Right hindlimb (tissue), 1 donor: ENCODE results near the gene GLI2.
A peak's percentile ranks its signal among the peaks of the same experiment; 100 is the strongest.

Experiments
- DNase-seq: peaks from one replicate; pipeline ENCODE4 v3.0.0-alpha.2; 2018

GLI2 gene

DNA sequence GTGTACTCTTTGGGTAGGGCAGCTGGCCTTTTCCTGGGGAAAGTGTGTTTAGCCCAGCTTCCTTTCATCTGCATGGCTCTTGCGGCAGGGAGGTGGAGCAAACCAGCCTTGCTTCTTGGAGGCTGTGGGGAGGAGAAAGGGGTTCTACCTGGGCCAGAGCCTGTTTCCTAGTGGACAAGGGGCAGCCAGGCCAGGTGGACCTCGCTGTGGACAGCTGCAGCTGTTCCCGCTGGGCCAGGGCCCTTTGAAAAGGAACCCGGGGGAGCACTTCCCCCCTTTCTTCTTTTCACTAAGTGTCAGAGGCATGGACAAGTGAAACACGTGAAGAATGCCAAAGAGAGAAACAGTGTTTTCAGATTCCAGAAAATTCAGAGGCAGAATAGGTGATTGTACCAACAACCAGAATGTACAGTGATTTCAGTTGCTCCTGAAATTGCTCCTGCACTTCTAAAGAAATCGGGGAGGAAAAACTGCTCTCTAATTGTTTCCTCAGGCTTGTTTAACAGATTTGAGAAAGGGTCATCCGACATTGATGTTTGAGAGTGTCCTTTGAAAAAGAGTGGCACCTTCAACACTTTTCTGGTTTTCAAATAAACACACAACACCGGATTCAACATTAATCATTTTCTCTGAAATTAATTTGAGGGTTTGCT lies 3.9 kb downstream of the GLI2 start:
- DNase-seq: no peak

DNA sequence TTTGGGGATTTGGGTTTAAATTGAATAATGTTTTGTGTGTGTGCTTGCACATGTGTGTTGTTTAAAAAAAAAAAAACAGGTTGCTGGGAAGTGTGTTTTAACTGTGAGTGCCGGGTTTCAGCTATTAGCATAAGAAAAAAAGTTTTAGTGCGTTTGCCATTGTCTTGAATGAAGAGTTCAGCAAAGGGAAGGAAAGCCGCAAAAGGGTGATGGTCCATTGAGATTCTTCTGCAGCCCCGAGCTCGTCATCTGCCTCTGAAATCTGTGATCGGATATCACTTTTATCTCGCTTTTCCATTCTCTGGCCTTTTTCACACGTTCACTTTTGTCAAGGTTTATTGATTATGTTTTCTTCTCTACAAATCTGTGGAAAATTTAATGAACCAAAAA lies 4.7 kb downstream of the GLI2 start:
- DNase-seq: no peak

DNA sequence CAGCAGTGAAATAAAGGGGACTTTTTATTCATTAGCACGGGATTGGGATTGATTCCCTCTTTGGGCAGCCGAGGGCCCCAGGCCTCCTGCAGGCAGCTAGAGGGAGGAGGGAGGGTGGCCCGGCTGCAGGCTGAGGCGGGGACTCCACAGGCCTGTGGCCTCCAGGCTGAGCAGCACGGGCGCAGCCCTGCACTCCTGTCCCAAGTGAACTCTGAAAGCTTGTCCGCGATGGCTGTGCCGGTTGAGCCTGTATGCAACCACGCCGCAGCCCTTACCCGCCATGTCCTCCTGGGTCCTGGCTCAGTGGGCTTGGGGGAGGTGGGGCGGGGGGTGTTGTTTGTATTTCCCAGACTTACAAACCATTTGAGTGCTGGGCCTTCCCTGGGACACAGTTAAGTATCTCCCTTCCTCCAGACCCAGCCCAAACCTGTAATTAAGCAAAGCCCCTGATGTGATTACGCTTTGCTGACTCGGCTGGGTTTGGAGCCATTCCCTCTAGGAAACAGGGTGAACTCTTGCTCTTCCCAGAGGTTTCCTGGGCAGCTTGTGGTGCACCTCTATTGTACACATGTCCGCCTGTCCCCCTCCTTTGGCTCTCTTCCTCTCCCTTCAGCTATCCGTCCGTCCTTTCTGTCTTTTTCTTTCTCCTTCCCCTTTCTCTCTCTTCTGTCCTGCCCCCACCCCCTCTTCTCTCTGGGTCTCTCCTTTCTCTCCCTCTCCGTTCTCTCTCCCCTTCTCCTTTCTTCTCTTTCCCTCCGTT lies 5.3 kb downstream of the GLI2 start:
- peak; percentile 60 for DNase-seq

GRCh38 chr2:120741571-120742561 lies 6.2 kb downstream of the GLI2 start:
- peak; percentile 59 for DNase-seq

DNA sequence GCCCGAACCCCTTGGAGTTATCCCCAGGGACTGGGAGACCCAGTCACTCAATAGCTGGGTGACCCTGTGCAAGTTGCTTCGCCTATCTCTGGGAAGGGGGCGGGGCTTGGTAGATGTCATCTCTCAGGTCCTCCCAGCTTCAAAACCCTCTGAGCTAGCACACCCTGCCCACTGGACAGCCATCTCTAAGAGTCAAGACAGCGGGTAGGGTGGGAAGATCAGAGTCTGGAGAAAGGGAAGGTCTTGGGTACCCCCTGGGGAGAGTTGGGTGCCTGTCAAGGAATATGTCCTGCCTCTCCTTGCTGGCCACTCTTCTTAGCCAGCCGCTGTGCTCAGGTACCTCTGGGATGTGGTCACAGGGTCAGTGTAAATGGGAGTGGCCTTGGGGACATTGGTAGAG lies 8.0 kb downstream of the GLI2 start:
- no peak for DNase-seq

- DNase-seq: no peak
Measured at GRCh38 chr2:120744817-120745216, 9.1 kb downstream of the GLI2 start.

- DNase-seq: no peak
Measured at GRCh38 chr2:120745420-120746111, 9.9 kb downstream of the GLI2 start.

- no peak for DNase-seq
Measured at GRCh38 chr2:120746144-120746543, 10.5 kb downstream of the GLI2 start.

- DNase-seq: no peak
Measured at GRCh38 chr2:120747281-120747680, 11.6 kb downstream of the GLI2 start.

DNA sequence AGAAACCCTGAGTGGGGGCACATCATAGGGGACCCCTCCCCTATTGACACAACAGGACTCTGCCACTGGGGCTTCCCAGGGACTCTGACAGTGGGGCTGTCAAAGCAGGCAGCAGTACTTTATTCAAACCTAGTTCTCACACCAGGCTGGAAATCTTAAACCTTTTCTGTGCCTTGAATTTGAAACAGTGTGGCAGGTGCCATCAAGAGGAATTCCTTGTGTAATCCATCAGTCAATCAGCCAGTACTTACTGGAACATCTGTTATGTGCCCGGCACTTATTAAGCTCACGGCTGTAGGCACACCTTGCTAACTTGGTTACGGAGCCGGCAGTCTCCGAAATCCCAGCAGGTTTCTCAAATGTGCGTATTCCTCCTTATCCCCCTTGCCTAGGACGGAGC lies 12.0 kb downstream of the GLI2 start:
- DNase-seq: no peak

DNA sequence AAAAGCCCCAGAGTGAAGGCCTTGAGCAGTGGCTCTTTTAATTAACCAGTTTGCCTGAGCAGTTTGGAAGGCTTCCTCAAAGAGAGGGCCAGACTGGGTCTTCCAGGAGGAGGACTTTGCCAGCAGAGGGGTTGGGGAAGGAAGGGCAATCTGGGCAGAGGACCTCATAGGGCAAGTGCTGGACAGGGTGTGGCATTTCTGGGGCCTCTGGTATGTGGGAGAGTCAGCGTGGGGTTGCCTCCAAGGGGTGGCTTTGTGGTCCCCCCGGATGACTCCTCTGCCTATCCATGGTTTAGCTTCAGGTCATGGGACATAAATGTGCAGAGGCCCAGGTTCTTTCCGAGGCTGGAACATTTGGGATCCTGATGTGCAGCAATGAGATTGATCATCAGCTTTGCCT lies 12.6 kb downstream of the GLI2 start:
- no peak for DNase-seq

DNA sequence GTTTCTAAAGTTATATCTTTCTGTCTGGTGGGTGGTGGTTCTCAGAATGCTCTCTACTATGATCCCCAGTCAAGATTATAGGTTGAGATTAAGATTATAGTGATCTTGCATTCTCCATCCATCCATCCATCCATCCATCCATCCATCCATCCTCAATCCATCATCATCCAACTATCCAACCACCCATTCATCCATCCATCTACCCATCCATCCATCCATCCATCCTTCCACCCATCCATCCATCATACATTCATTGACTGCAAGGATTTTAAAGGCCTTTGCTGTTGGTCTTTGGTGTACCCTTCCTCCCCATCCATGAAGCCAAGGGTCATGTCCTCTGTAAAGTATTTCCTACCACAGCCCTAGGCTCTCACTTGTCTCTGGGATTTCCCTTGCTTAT lies 13.1 kb downstream of the GLI2 start:
- no peak for DNase-seq

DNA sequence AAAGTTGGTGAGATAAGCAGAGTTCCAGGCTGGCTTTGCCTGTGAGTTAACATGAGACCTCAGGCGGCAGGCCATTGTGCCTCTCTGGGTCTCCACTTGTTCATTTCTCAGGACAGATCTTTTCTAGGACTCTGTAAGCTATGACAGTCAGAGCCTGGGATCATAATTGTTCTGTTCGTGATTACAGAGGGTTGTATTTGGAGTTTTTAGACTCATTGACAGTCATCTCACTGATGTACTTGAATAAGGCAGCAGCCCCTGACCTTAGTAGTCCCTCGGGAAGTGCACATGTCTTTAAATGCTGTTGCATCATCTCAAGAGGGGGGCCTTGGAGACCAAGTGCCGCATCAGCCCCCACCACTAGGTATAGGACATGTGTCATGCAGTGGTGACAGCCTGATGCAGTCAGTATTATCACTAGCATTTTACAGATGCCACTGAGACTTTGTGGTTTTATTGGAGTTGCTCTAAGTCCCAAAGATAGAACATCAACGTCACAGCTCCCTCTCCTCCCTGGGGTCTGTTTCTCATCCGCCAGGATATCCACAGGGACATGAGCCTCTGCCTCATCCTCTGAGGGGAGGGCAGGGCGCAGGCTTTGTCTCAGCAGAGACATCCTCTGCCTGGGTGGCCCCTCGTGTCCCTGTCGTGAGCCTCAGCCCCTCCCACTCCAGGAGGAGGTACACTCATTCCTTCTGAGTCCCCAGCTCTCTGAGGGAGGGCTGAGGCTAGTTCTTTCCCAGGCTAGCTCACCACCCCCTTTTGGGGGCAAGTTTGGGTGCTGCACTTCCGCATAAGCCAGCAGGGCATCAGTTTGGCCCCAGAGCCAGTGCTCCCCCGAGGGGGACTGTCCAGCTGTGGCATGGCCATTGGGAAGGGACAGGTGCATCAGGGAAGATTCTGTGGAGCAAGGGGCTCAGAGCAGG lies 14.1 kb downstream of the GLI2 start:
- no peak for DNase-seq

- peak; percentile 15 for DNase-seq
Measured at GRCh38 chr2:120750488-120751210, 15.0 kb downstream of the GLI2 start.

DNA sequence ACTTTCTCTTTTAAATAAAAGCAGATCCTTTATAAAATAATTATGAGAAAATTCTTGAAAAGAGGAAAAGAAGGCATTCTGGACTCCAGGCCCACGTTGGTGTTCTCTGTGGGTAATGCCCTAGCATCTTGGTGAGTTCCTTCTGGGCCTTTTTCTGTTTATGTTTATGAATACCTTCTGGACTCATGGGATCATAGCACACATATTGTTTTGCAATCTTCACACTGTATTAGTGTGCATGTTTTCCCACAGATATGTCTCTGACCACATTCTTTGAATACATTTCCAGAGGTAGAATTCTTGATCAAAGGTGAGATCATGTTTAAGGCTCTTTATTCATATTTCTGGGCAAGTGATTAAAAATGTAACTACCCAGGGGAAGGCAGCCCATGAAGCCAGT lies 15.9 kb downstream of the GLI2 start:
- DNase-seq: no peak

DNA sequence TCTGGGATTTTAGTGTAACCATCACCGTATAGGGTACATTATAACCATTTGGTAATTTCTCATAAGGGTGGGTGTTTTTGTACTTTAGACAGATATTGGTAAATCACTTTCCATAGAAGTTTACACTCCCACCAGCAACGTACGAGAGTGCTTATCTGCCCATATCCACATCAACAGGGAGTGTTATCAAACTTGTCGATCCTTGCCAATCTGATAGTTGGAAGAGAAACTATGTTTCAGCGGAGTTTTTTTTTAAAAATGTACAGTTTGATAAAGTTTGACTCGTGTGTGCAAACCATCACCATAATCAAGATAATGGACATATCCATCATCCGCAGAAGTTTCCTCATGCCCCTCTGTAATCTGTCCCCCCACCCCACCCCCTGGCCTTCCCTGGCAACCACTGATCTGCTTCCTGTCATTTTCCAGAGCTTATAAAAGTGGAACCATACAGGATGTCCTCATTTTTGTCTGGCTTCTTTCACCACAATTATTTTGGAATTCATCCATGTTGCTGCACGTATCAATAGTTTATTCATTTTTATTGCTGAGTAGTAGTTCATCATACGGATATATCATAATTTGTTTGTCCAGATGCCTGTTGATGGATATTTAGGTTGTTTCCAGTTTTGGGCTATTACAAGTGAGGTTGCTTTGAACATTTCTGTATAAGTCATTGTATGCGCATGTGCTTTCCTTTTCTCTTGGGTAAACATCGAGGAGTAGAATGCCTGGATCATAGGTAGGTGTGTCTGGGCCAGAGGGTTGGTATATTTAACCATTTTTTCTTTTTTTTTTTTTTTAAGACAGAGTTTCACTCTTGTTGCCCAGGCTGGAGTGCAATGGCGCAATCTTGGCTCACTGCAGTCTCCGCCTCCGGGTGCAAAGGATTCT lies 18.6 kb downstream of the GLI2 start:
- DNase-seq: peak; percentile 9

DNA sequence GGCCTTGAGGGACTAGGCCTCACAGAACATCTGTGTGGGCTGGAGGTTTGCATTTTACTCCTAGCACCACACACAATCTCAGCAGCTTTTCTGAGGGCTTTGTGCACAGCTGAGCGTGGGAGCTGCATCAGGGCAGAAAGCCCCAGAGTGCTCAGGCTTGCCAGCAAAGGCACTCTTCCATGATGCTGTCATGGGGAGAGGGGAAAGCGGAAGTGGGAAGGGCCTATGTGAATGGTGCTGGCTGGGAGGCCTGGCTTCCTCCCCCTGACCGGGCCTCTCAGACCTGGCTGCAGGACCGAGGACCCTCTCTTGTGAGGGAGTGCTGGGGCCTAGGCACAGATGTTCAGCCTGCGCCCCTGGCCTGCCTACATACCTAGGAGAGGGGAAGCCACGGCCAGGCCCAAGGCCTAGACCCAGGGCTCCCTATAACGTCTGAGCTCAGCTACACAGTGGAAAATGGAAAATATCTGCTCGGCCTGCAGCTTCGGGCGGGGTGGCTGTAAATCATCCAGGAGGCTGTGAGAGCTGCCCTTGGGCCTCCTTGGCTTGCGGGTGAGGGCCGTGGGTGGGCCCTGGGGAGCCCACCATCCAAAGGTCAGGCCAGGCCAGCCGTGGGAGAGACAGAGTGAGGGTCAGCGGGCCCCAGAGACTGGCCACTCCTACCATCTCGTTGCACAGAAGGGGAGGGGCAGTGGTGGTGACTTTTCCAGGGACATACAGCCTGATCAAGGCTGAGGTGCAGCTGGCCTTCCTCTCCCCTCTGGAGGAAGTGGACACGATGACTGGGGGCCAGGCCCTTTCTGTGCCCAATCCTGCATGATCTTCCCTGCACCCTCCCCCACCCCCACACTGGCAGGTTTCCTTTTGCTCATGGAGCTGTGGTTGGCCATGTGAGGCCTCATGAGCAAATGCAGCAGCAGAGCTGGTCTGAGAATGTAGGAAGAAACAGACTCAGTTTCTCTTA lies 22.8 kb downstream of the GLI2 start:
- peak; percentile 96 for DNase-seq

GRCh38 chr2:120759543-120760331 lies 24.1 kb downstream of the GLI2 start:
- DNase-seq: peak; percentile 11
